Thymus (tissue), 14 donors: ENCODE results near the gene DFFA. TPM values are rescaled to one million over a fixed set of nuclear protein-coding genes. Genes with fewer than 3 reads are reported as not detected.

Experiments used
- DNase-seq, 9 donors: peaks; one replicate each; pipeline ENCODE4 v3.0.0-alpha.2; 2013; ENCODE audit warnings: low spot score in 9 of 9, low read depth in 6 of 9, missing footprints in 1 of 9
- H3K27ac ChIP-seq, 2 donors: one replicate each; pipeline ENCODE4 v1.5.1; 2013; ENCODE audit warnings: control low read depth in 1 of 2, low read depth in 1 of 2, low read length in 1 of 2, mild to moderate bottlenecking in 1 of 2, moderate library complexity in 1 of 2
- H3K27me3 ChIP-seq, 2 donors: one replicate each; pipeline ENCODE4 v1.5.1; 2013; ENCODE audit warnings: low read length in 1 of 2; ENCODE audit not compliant: control insufficient read depth in 2 of 2, insufficient read depth in 1 of 2
- H3K36me3 ChIP-seq, 2 donors: one replicate each; pipeline ENCODE4 v1.5.1; 2013; ENCODE audit warnings: low read length in 1 of 2, mild to moderate bottlenecking in 1 of 2, moderate library complexity in 1 of 2; ENCODE audit not compliant: control insufficient read depth in 2 of 2, insufficient read depth in 2 of 2
- H3K4me1 ChIP-seq, 2 donors: one replicate each; pipeline ENCODE4 v1.5.1; 2013; ENCODE audit warnings: low read length in 2 of 2; ENCODE audit not compliant: control insufficient read depth in 2 of 2, insufficient read depth in 2 of 2
- H3K4me3 ChIP-seq, 2 donors: one replicate each; pipeline ENCODE4 v1.5.1; 2013; ENCODE audit warnings: low read length in 2 of 2, control low read depth in 1 of 2, mild to moderate bottlenecking in 1 of 2
- H3K9me3 ChIP-seq, 2 donors: one replicate each; pipeline ENCODE4 v1.5.1; 2013; ENCODE audit warnings: low read length in 1 of 2, mild to moderate bottlenecking in 1 of 2; ENCODE audit not compliant: control insufficient read depth in 2 of 2, insufficient read depth in 1 of 2
- WGBS: extraction: QIAGEN DNeasy Blood & Tissue Kit; methylation state at CpG from one replicate; pipeline ENCODE4 v1.1.7; 2013; 5-methylcytosine and 5-hydroxymethylcytosine counted together
- long read RNA-seq, 10 donors: transcript quantifications; one replicate each; lab custom pipeline, GENCODE V29; 2026
- polyA plus RNA-seq: library from polyadenylated mRNA; stranded (reverse); fragments of 200-250 nt; gene quantifications from one replicate; pipeline ENCODE4 v1.2.3, GENCODE V29; 2013
- total RNA-seq: library from RNA; stranded (reverse); fragments of 120-200 nt; gene quantifications from one replicate; pipeline ENCODE4 v1.2.4, GENCODE V29; 2013
- donor health status: healthy.

The DFFA gene
- 22.3 TPM for total RNA-seq
- 13.1 TPM for polyA plus RNA-seq
- long read RNA-seq, donor 1, full-length matches to known transcripts = 2 of 2 reads
- long read RNA-seq, donor 1, partial matches to known transcripts = 0 of 2 reads
- long read RNA-seq, donor 1, other reads (novel, unspliced or antisense) = 0 of 2 reads
- long read RNA-seq, donor 2, full-length matches to known transcripts = 25 of 25 reads
- long read RNA-seq, donor 2, partial matches to known transcripts = 0 of 25 reads
- long read RNA-seq, donor 2, other reads (novel, unspliced or antisense) = 0 of 25 reads
- long read RNA-seq, donor 3, full-length matches to known transcripts = 27 of 35 reads
- long read RNA-seq, donor 3, partial matches to known transcripts = 8 of 35 reads
- long read RNA-seq, donor 3, other reads (novel, unspliced or antisense) = 0 of 35 reads
- long read RNA-seq, donor 4, full-length matches to known transcripts = 9 of 9 reads
- long read RNA-seq, donor 4, partial matches to known transcripts = 0 of 9 reads
- long read RNA-seq, donor 4, other reads (novel, unspliced or antisense) = 0 of 9 reads
- long read RNA-seq, donor 5, full-length matches to known transcripts = 24 of 24 reads
- long read RNA-seq, donor 5, partial matches to known transcripts = 0 of 24 reads
- long read RNA-seq, donor 5, other reads (novel, unspliced or antisense) = 0 of 24 reads
- long read RNA-seq, donor 6, full-length matches to known transcripts = 17 of 17 reads
- long read RNA-seq, donor 6, partial matches to known transcripts = 0 of 17 reads
- long read RNA-seq, donor 6, other reads (novel, unspliced or antisense) = 0 of 17 reads
- long read RNA-seq, donor 7, full-length matches to known transcripts = 14 of 14 reads
- long read RNA-seq, donor 7, partial matches to known transcripts = 0 of 14 reads
- long read RNA-seq, donor 7, other reads (novel, unspliced or antisense) = 0 of 14 reads
- long read RNA-seq, donor 8, full-length matches to known transcripts = 7 of 7 reads
- long read RNA-seq, donor 8, partial matches to known transcripts = 0 of 7 reads
- long read RNA-seq, donor 8, other reads (novel, unspliced or antisense) = 0 of 7 reads
- long read RNA-seq, donor 9, full-length matches to known transcripts = 10 of 10 reads
- long read RNA-seq, donor 9, partial matches to known transcripts = 0 of 10 reads
- long read RNA-seq, donor 9, other reads (novel, unspliced or antisense) = 0 of 10 reads
- long read RNA-seq, donor 10, full-length matches to known transcripts = 14 of 14 reads
- long read RNA-seq, donor 10, partial matches to known transcripts = 0 of 14 reads
- long read RNA-seq, donor 10, other reads (novel, unspliced or antisense) = 0 of 14 reads

GRCh38 chr1:10472220-10473144, at the start of gene DFFA:
Gene DFFA (minus strand): TSS chr1:10472529. CDS start chr1:10472458, 71 bp downstream.
- peak within 1 kb of the TSS; percentile 77 to 81 for H3K4me3 ChIP-seq
- peak within 1 kb of the TSS; percentile 82 to 92 for H3K27ac ChIP-seq
- peaks cover 14 to 28% of the 10 kb centered on the region in 2 donors for H3K4me1 ChIP-seq
- no peaks in the 10 kb centered on the region for H3K9me3 ChIP-seq
- H3K27me3 ChIP-seq = no peaks in the 10 kb centered on the region
- H3K36me3 ChIP-seq = peaks cover 7 to 13% of the 10 kb centered on the region in 2 donors
- under 1% methylated on average over 59 of the region's 59 CpGs for WGBS
- peak; percentile 88 to 98 (median 94) for DNase-seq

- Histone ChIP-seq H3K4me1 (peaks cover 0 to 8% of the 10 kb centered on the region in 2 donors), H3K4me3 (no peak overlapping the region), H3K9me3 (no peaks in the 10 kb centered on the region), H3K27me3 (no peaks in the 10 kb centered on the region), H3K27ac (no peak overlapping the region), H3K36me3 (peaks cover 0 to 3% of the 10 kb centered on the region in 2 donors)
- no peak for DNase-seq
- WGBS = 97% methylated on average over 8 of the region's 8 CpGs
These were observed 49.3 kb upstream of the DFFA start for GRCh38 chr1:10521537-10522157.

- WGBS = 96% methylated on average over 1 of the region's 1 CpG
- H3K27me3 ChIP-seq = no peaks in the 10 kb centered on the region
- H3K36me3 ChIP-seq = peaks cover 0 to 3% of the 10 kb centered on the region in 2 donors
- no peak overlapping the region for H3K27ac ChIP-seq
- H3K4me1 ChIP-seq = peaks cover 2 to 13% of the 10 kb centered on the region in 2 donors
- DNase-seq = no peak
- H3K4me3 ChIP-seq = no peak overlapping the region
- H3K9me3 ChIP-seq = no peaks in the 10 kb centered on the region
These were observed 48.6 kb upstream of the DFFA start for GRCh38 chr1:10520952-10521351.

- H3K4me3 ChIP-seq = no peak overlapping the region
- DNase-seq = no peak
- no peaks in the 10 kb centered on the region for H3K27me3 ChIP-seq
- no peak overlapping the region for H3K27ac ChIP-seq
- 97% methylated on average over 6 of the region's 6 CpGs for WGBS
- H3K9me3 ChIP-seq = no peaks in the 10 kb centered on the region
- peaks cover 0 to 3% of the 10 kb centered on the region in 2 donors for H3K36me3 ChIP-seq
- H3K4me1 ChIP-seq = peaks cover 5 to 17% of the 10 kb centered on the region in 2 donors
These were observed 48.2 kb upstream of the DFFA start for GRCh38 chr1:10520497-10520896.

GRCh38 chr1:10519016-10519417, 46.7 kb upstream of the DFFA start:
- peaks cover 0 to 3% of the 10 kb centered on the region in 2 donors for H3K36me3 ChIP-seq
- no peaks in the 10 kb centered on the region for H3K27me3 ChIP-seq
- WGBS = 95% methylated on average over 7 of the region's 7 CpGs
- H3K4me1 ChIP-seq = peaks cover 7 to 30% of the 10 kb centered on the region in 2 donors
- no peaks in the 10 kb centered on the region for H3K9me3 ChIP-seq
- DNase-seq = no peak
- no peak overlapping the region for H3K27ac ChIP-seq
- no peak overlapping the region for H3K4me3 ChIP-seq

GRCh38 chr1:10517677-10517982, 45.3 kb upstream of the DFFA start:
- Histone ChIP-seq H3K27ac (no peak overlapping the region), H3K36me3 (peaks cover 0 to 3% of the 10 kb centered on the region in 2 donors), H3K27me3 (no peaks in the 10 kb centered on the region), H3K4me1 (peaks cover 7 to 39% of the 10 kb centered on the region in 2 donors), H3K4me3 (no peak overlapping the region), H3K9me3 (no peaks in the 10 kb centered on the region)
- no peak for DNase-seq
- 93% methylated on average over 2 of the region's 2 CpGs for WGBS

- WGBS = 94% methylated on average over 8 of the region's 8 CpGs
- Histone ChIP-seq H3K9me3 (no peaks in the 10 kb centered on the region), H3K4me1 (peaks cover 7 to 45% of the 10 kb centered on the region in 2 donors), H3K4me3 (no peak overlapping the region), H3K36me3 (peaks cover 0 to 3% of the 10 kb centered on the region in 2 donors), H3K27ac (no peak overlapping the region), H3K27me3 (no peaks in the 10 kb centered on the region)
- DNase-seq = no peak
These were observed 44.8 kb upstream of the DFFA start for GRCh38 chr1:10516925-10517676.
